ENCODE measurements around the gene AGTRAP.
A peak's percentile ranks its signal among the peaks of the same experiment; 100 is the strongest.

Gene AGTRAP

DNA sequence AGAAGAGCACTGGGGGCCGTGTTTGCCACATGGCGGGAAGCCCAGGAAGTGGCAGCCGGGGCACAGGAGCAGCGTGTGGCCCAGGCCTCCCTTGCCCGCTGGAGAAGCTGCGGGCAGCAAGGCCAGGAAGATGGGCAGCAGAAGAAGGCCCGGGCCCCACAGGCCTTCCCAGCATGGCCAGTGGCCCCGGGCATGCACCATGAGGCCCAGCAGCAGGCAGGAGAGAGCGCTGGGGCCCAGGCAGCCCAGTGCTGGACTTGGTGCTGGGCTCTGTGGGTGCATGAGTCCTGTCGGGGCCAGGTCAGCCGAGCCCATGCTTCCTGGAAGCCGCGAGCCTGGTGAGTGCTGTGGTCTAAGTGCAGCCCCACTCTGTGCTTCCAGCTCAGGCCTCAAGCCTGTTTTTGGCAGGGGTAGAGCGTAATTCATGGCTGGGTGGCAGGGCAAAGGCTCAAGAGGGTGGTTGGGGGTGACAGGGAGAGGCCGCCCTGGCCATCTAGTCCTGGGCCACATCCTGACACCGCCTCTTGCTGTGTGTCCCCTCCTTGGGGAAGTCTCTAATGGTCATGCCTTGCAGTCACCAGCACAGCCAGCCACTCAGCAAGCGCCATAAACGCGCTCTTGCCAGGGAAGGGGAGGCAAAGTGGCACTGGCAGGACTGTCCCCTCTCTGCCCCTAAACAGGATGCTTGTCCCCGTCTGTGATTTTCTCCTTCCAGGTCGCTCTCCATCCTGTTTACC, 48.5 kb downstream of the AGTRAP start:
- no peak for DNase-seq (ENCODE audit: low read depth)

DNA sequence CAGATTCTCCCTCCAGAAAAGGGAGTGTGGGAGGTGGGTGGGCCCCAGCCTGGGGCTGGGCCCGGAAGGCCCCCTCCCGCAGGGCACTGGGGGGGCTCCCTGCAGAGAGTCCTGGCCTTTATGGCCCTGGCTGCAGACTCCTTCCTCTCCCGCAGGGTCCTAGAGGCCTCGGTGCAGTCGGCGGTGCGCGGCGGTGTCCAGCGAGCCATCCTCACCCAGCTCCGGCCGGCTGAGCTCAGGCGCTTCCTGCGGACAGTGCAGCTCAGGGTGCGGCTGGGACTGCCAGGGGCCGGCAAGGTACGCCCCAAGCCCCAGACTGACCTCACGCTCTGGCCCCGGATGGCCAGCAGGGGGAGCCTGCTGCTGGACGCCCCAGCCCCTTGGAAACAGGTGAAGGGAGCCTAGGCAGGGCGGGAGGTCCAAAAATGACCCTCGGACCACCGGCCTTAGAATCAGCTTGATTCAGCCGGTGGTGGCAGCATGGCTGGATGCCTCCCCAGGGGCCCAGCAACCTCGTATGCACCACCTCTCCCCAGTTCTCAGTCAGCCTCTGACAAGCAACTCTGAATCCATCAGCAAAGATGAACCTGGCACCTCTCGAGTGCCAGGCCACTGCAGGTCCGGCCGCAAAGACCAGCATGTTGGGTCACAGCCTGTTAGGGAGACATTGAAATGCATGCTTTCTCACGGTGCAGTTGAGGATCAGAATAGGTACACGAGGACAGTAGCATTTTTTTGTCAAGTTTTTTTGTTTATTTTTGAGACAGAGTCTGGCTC, 49.2 kb downstream of the AGTRAP start:
- peak; percentile 22 for DNase-seq (ENCODE audit: low read depth)

DNA sequence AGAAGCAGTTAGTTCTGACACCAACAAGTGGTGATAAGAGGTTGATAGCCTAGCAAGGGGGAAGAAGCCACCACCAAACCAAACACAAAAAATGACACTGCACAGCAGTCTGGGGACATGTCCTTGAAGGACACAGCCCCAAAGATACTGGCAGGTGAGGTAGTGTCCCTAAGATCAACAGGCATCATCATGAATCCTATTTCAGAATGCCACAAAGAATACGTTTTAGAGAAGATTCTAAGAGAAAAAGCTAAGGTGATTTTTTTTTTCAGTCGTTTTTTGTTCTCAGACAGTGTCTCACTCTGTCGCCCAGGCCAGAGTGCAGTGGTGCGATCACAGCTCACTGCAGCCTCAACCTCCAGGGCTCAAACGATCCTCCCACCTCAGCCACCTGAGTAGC, 50.2 kb downstream of the AGTRAP start:
- no peak for DNase-seq (ENCODE audit: low read depth)

DNA sequence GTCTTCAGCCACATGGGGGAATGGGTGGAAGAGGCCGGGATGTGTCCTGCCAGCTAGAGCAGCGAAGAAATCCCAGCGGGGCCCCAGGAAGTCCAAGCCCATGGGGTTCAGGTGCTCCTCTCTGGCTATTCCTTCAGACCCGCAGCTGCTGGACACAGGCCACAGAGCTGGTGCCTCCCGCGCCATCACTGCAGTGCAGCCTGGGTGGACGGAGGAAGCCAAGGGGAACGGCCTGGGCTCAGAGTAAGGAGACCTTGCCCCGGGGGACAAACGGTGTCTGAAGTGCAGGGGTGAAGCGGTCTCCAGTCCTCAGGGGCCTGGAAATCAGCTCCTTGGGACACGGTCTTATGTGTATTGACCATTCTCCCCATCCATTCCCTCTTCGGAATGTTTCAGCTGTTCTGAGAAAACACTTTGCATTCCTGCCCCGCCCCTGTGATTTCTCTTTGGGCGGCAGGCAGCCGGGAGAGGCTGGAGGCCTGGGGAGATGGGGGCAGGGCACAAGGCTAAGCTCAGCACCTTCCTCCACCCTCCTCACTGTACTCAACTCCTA, 51.4 kb downstream of the AGTRAP start:
- no peak for DNase-seq (ENCODE audit: low read depth)

DNA sequence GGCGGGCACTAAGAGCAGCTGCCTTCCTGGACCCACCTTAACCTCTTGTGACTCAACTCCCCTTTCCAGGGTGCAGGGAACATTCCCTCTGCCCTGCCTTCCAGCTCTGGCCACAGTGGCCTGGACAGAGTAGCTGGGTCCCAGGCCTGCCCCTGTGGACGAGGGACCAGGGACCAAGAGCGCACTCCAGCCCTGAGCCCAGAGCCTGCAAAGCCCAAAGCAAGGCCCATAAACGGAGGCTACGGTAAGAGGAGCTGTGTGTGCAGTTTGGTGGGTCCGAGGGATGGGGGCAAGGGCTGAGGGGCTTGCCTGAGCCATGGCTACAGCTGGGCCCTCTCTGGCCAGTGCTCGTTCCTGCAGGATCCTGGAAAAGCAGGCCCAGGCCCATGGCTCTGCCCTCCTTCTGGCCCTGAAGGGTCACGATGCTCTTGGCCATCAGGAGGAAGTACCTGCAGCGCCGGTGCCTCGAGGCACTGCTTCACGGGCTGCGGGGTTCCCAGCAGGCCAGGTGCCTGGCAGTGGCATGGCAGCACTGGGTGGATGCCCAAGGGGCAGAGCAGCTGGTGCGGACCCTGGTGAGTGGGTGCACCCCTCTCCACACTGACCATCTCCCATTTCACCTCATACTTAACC, 52.0 kb downstream of the AGTRAP start:
- no peak for DNase-seq (ENCODE audit: low read depth)

DNA sequence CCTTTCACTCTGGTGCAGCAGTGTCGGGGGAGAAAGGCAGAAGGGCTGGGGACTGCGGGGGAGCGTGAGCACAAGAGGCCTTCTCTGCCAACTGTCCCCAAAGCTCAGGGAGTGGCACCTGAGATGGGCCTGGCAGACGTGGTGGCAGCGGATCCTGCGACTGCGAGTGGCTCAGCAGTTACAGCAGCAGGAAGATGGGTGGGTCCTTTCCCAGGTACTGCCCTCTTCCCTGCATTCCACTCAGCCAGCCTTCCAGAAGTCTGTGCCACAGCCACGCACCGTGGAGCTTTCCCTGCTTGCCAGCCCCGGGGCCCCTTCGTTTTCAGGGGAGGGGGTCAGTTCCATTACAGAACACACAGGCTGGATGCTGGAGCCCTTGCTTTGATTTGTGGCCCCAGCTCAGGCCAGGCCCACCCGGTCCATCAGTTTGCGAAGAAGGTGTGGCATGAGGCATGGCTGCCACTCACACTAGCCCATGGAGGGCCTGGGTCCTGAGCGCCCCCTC, 52.7 kb downstream of the AGTRAP start:
- no peak for DNase-seq (ENCODE audit: low read depth)

DNA sequence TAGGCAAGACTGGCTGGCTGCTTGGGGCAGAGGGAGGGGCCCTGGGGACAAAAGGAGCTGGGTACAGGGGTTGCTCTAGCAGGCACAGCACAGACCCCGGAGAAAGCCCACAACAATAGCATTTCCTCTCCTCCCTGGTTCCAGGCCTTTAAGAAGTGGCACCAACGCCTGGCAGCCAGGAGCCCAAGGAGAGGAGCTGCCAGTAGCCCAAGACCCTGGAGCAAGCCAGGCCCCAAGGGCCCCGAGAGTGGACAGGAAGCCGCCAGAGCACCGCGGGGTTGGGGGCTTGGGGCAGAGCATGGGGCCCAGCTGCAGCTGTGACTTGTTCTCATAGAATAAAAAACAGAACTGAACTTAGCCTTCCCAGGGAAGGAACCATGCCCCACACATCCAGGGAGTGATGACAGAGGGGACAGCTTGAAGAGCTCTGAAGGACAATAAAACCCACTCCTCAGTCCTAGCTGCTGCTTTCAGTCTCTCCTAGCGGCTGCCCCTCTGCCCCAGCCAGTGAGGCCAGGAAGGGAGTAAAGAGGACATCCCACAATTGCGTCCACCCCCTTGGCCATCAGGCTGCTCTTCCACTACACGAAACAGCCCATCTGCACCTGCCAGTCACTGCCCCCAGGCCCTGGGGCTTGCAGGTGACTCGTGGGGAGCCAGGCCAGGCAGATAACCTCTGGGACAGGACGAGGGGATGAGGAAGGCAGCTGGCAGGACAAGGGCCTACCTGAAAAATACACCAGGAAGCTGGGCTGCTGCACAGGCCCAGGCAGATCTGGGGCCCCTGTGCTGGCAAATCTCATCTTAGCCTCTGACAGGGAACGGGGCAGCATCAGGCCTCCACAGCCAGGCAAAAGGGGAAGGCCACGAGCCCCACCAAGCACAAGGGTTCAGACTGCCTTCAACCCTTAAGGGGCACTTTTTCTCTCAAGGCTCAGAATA, 53.5 kb downstream of the AGTRAP start:
- no peak for DNase-seq (ENCODE audit: low read depth)

DNA sequence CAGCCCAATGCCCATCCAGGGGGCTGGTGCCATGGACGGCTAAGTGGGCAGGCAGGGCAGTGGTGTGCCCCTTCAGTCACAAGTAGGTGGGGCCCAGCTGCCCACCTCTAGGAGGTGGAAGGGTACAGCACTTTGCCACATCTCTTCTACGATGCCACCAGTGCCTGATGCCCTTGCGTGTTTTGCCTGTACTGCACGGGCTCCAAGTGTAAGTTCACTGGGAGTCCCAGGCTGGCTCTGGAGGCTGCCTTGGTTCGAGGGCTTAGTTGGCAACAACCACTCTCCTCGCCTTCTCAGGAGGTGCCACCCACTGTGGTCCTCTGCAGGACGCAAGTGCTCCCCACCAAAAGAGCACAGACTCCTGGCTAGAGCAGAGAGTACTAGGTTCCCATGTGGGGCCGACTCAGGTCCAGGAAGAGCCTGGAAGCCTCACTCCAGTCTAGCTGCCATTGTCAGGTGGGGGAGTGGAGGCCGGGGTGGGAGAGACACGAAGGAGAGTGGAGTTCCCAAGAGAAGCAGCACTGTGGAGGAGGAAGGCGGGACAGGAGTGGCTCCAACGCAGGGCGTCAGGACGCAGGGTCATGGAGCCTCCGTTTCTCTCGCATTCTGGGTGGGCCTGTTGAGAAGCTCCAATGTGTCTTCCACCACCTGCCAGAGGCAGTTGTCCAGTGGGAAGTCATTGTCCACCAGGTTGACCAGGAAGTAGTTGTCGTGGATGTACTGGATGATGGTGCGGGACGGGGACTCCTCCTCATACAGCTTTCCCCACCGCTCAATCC, 54.4 kb downstream of the AGTRAP start:
- no peak for DNase-seq (ENCODE audit: low read depth)

DNA sequence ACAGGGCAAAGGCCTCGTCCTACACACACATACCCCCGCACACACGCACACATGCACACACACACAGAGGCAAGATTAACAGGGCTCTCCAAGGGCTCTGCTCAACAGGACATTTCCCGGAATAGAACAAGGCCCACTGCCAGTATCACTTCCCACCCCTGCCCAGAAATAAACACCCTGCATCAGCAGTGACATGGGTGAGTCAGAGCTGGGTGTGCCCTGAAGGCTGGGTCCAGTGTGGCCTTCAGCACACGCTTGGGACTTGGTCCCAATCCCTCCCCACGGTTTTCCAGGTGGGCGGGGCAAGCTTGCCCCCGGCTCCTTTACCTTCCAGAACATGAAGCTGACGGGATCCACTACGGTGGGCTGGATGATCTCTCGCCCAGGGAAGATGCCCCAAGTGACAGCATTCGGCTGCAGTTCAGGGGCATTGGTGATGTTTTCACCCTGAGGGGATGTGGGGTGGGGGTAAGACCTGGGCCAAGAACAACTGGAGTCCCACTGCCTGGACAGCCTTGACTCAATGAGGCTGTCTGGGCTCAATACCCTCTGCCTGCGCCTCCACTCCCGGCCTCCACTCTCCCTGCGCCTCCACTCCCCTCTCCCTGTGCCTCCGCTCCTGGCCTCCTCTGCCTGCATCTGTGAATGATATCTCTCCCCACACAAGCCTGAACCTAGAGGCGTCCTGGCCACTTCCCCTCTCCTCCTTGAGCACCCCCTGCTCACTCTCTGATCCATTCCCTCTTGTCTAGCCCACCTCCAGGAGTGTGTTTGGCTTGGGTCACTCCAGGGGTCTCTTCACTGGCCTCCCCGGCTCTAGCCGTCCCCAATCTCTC, 55.2 kb downstream of the AGTRAP start:
- DNase-seq (ENCODE audit: low read depth), result no peak

DNA sequence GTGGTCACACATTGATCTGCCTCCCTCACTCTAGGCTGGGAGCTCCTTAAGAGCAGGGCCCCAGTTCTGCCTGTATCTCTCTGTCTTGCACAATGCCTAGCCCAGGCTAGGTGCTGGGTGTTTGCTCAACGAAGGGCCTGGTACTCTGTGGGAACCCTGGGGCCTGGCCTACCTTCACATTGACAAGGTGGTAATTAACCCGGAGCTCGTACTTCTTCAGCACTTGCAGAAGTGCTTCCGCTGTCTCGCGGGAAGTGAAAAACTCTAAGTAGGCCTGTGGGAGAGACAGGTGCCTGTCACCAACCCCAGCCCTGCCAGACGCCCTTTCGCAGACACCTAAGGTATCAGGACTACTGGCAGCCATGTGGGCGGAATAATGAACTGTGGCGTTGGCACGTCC, 56.2 kb downstream of the AGTRAP start:
- no peak for DNase-seq (ENCODE audit: low read depth)

DNA sequence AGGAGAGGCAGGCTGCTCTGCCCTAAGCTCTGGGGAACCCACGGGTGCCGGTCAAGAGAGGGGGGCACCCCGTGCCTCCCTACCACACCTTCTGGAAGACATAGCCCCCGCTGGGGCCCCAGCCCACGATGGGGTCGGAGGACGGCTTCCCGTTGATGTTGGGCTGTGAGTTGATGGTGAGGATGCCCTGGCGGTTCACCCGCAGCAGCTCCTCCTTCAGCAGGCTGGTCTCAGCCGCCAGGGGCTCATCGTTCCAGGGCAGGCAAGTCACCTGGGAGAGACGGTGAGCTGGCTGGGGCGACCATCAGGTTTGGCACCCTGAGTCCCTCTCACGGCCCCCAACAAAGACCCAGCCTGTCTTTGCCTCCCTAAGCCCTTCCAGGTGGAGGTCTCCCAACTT, 57.9 kb downstream of the AGTRAP start:
- DNase-seq (ENCODE audit: low read depth), result no peak

DNA sequence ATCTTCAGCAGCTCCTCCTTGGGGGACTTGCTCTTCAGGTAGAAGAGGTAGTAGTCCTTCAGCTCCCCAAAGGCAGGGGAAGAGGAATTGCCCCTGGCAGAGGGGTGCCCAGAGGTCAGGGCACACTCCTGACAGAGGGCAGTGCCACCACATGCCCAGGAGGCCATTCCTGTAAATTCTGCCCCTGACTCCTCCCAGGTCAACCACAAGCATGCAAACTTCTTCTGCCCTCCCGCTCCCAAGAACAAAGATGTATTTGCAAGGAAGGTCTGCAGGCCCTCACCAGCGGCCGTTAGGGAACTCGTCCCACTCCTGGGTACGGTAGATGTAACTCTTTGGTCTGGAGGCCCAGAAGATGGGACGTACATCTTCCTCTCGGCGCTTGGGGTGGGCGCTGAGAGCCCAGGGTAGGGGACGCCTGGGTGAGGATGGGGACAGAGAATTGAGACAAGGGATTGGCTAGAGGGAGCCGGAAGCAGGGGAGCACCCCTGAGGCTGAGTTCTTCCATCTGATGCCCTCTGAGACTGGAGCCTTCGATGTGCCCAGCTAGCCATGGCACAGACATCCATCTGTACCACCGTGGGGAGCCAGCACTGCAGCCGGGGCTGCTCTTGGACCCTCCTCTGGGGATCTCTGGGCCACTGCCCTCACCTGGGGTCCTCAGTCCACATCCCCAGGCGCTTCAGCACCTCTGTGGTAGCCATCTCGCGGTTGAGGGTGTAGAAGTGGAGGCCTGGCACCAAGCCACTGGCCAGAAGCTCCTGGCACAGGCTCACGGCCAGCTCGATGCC, 58.7 kb downstream of the AGTRAP start:
- DNase-seq (ENCODE audit: low read depth), result no peak

DNA sequence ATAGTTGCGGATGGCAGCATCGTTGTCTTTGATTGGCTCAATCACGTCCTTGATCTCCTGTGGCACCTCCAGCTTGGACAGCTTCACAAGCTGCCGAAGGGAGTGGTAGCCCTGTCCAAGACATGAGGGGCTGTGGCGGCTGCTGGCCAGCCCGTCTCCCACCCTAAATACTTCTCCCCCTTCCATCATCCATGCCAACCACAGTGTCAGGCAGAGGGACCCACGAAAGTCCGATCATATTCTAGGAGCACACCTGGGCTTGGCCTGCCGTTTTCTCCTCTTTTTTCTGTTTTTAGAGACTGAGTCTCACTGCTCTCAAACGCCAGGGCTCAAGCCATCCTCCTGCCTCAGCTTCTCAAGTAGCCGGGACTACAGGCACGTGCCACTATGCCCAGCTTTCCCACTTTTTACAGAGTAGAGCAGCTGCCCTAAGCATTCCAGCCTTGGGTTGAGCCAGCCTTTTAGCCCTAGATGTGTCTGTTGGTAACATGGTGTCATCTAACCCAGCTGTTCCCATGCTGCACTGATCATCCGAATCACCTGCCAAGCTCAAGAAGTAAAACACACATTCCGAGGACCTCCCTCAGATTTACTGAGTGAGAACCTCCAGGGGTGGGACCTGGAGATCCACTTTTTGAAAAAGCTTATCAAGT, 59.4 kb downstream of the AGTRAP start:
- no peak for DNase-seq (ENCODE audit: low read depth)

DNA sequence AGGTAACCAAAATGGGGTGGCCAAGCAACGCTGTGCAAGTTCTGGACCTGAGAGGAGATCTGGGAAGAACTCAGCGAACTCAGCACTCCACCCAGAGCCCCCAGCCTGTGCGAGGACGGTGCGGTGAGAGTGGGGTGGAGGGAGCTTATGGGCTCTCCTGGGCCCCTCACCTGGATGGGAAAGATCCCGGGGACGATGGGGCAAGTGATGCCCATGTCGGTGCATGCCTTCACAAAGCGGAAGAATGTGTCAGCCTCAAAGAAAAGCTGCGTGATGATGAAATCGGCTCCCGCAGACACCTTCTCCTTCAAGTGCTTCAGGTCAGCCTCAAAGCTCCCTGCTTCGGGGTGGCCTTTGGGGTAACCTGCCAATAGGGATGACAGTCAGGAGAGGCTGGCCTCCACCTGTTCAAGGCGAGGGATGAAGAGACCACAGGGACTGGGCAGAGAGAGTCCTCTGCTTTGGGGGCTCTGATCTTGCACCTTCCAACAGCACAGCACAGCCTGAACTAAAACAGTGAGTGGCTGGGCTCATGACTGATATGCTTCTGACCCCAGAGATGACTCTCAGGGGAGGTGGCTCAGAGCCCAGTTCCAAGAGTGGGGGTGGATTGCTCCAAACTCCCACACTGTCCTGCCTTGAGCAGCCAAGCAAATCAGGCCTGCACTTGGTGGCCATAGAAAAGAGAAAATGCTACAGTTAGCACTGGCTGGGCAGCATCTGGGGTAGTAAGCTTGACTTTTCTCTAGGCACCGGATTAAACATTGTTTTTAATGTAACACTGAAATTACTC, 60.3 kb downstream of the AGTRAP start:
- DNase-seq (ENCODE audit: low read depth), result no peak

DNA sequence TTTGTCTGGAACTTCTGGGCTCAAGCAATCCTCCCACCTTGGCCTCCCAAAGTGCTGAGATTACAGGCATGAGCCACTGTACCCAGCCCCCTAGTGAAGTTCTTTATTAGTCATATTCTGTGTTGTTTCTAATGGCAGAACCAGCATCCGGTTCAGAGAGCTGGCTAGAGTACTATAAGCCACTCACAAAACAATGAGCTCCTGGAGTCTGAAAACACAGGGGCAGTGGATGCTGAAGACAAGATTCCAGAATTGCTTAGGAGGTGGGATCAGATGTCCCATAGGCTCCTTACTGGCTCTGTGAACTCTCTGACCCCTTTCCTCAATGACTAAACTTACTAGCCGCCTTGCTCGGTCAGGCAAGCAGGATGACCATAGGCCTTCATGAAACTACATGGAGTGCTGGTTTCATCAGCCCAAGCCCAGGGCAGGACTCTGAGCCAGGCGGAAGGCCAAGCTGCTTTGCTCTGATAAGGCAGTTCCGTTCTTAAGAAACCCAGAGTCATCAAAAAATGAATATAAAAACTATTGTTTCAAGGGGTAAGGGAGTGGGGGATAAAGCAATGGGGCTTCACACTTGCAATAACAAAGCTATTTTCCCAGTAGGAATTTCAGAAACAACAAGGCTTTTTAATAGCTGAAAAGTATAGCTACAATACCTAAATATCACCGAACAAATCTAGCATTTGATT, 61.7 kb downstream of the AGTRAP start:
- DNase-seq (ENCODE audit: low read depth), result no peak

DNA sequence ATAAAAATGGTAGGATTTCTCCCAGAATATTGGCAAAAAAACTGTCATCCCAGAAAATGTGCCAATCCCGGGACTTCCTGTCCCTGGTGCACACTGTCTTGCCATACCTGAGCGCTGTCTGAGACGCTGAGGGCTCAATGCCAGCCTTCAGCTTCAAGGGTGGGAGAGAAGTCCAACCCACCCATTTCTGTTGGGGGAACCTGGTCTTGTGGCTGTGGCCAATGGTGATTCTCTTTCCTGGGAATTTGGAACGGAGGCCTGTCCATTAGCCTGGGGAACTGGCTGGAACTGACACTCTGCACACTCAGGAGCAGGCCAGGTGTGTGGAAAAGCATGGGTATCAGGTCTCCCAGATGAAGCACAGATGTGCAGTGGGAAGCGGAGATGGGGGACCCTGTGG, 63.2 kb downstream of the AGTRAP start:
- no peak for DNase-seq (ENCODE audit: low read depth)

DNA sequence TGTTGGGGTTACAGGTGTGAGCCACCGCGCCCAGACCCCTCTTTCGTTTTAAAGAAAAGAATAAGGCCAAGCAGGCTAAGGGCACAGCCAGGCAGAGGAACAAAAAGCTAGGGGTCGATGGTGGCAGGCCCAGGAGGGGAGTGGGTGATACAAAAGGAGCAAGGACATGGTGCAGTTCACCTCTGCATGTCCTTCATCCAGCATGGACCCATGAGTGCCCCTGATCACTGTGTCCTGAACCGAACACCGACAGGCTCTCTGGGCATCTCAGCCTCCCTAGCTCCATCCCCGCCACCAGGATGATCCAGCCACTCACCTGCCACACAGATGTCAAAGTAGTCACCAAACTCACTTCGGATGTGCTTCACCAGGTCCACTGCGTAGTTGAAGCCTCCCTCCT, 64.0 kb downstream of the AGTRAP start:
- no peak for DNase-seq (ENCODE audit: low read depth)

Measured in activated gamma-delta T cell treated with anti-CD3 and anti-CD28 coated beads, Interleukin-2, amount 50 U/mL, for 16 hours (primary cell).